Measurements from ENCODE around the gene LRRC2. TPM values are rescaled to one million over a fixed set of nuclear protein-coding genes. Genes with fewer than 3 reads are reported as not detected.

LRRC2 gene
- total RNA-seq, 1 experiment from 2014 or later = 2.6 TPM

GRCh38 chr3:46484911-46485778 is 81.0 kb downstream of the LRRC2 start:
- no peak overlapping the region for H2BK120ac ChIP-seq (ENCODE audit: low read depth, low read length, poor library complexity, severe bottlenecking)
- H4K5ac ChIP-seq (ENCODE audit: insufficient read length, low read depth, low read length) = no peak overlapping the region
- no peaks in the 10 kb centered on the region for H3K79me1 ChIP-seq (ENCODE audit: insufficient read depth, low read depth, low read length, poor library complexity, severe bottlenecking)
- H4K8ac ChIP-seq (replicated peaks; ENCODE audit: insufficient read length, low read depth, low read length) = no peak overlapping the region
- H3T11ph ChIP-seq (ENCODE audit: low read length) = no peak overlapping the region
- H3K56ac ChIP-seq (ENCODE audit: insufficient read length, low read depth, low read length) = no peak overlapping the region
- H3K23ac ChIP-seq (ENCODE audit: insufficient read length, low read depth, low read length) = no peak overlapping the region
- peaks cover 6 to 8% of the 10 kb centered on the region in 2 experiments for H3K4me1 Mint-ChIP-seq
- H3K27me3 ChIP-seq (ENCODE audit: insufficient read depth, low read length) = no peaks in the 10 kb centered on the region; the same call in 1 of the 2 replicates
- no peak overlapping the region for H3K4ac ChIP-seq (ENCODE audit: low read depth, low read length)
- H4K91ac ChIP-seq (ENCODE audit: insufficient read length, low read depth, low read length) = no peak overlapping the region
- WGBS (ENCODE audit: extremely low coverage, insufficient read length, low lambda C conversion rate) = no CpG with 5 or more reads among the region's 10 CpGs
- no peak overlapping the region for H3K4me3 Mint-ChIP-seq
- H3K9me3 Mint-ChIP-seq = no peaks in the 10 kb centered on the region; a peak in 1 of 5 replicates
- no peaks in the 10 kb centered on the region for H3K4me1 ChIP-seq (ENCODE audit: insufficient read depth, low read length)
- H3K14ac ChIP-seq (ENCODE audit: insufficient read depth, low read length) = no peak overlapping the region
- TF ChIP-seq CTCF (conservative IDR thresholded peaks at IDR 0.05) = no peak
- H3K9me3 ChIP-seq (ENCODE audit: control insufficient read depth, low read depth, low read length) = no peaks in the 10 kb centered on the region
- H3K27me3 Mint-ChIP-seq (ENCODE audit: low read depth) = peaks cover 6% of the 10 kb centered on the region; the same call in 1 of the 2 replicates
- no peak overlapping the region for H3K9ac ChIP-seq (ENCODE audit: extremely low read depth, insufficient read length, low read length)
- no peak overlapping the region for H3K27ac Mint-ChIP-seq
- peak overlapping the region; percentile 40 for H3K18ac ChIP-seq (ENCODE audit: insufficient read length, low read depth, low read length)
- H4K20me1 ChIP-seq (ENCODE audit: control insufficient read depth, insufficient read depth, insufficient read length) = no peaks in the 10 kb centered on the region
- H2AFZ ChIP-seq (ENCODE audit: low read length) = no peak overlapping the region
- H2AK5ac ChIP-seq (ENCODE audit: insufficient read length, low read length) = no peak overlapping the region
- no peak overlapping the region for H2BK15ac ChIP-seq (ENCODE audit: low read depth, low read length)
- H3K79me2 ChIP-seq (ENCODE audit: insufficient read depth, low read length) = no peaks in the 10 kb centered on the region
- H2BK20ac ChIP-seq (ENCODE audit: low read depth, low read length, poor library complexity, severe bottlenecking) = no peak overlapping the region
- no peaks in the 10 kb centered on the region for H3K36me3 Mint-ChIP-seq (ENCODE audit: insufficient read depth in 1 of 3, low read depth in 3 of 3)
- no peaks in the 10 kb centered on the region for H3K23me2 ChIP-seq (ENCODE audit: insufficient read length, low read depth, low read length, poor library complexity, severe bottlenecking)
- peak; percentile 65 for DNase-seq
- H2BK12ac ChIP-seq (ENCODE audit: insufficient read length, low read depth, low read length) = no peak overlapping the region
- no peak overlapping the region for H2BK5ac ChIP-seq (ENCODE audit: insufficient read length, low read length)
- no peak overlapping the region for H3K4me2 ChIP-seq (ENCODE audit: insufficient read depth, insufficient read length, low read length)
- H3K27ac ChIP-seq (ENCODE audit: insufficient read length, low read depth, low read length) = no peak overlapping the region
